ENCODE results near the gene EPB41L4A.

GRCh38 chr5:112440031-112440430 lies 21.0 kb upstream of the EPB41L4A start:
- TF ChIP-seq REST (IDR thresholded peaks at IDR 0.05; ENCODE audit: insufficient read depth in 1 of 2, low read depth in 2 of 2, low read length in 1 of 2) (no peak), CTCF (IDR thresholded peaks at IDR 0.05) (no peak), POLR2AphosphoS5 (IDR thresholded peaks at IDR 0.05; ENCODE audit: low read depth, low read length) (no peak), TCF7L2 (IDR thresholded peaks at IDR 0.05; ENCODE audit: low read depth, low read length) (no peak)
